Common myeloid progenitor, CD34-positive (primary cell): ENCODE measurements around the gene NTRK3.
A peak's percentile ranks its signal among the peaks of the same experiment; 100 is the strongest.

Experiments
- CTCF ChIA-PET: fragments of 350-600 bp; sonication (Branson Sonifier 250); formaldehyde crosslinking; loops from one replicate; lab custom pipeline; 2021; ENCODE audit warnings: antibody characterized with exemption; lab: Charles Lee
- POLR2A ChIA-PET: fragments of 350-600 bp; sonication (Branson Sonifier 250); formaldehyde crosslinking; loops from one replicate; lab custom pipeline; 2021; ENCODE audit warnings: antibody characterized with exemption; lab: Charles Lee
- DNase-seq, 3 donors: peaks; one replicate each; pipeline versions ENCODE4 v3.0.0 to v3.0.0-alpha.2; 2013
- H3K27ac ChIP-seq, 2 experiments: 1 replicate in 1 of 2; 2 replicates in 1 of 2; pipeline ENCODE4 v1.7.0; 2013; ENCODE audit warnings: inconsistent platforms in 2 of 2, low read length in 2 of 2, mild to moderate bottlenecking in 2 of 2, low read depth in 1 of 2, moderate library complexity in 1 of 2; ENCODE audit not compliant: severe bottlenecking in 2 of 2, insufficient read depth in 1 of 2, poor library complexity in 1 of 2
- H3K27me3 ChIP-seq, 5 experiments: replicated peaks in 2 of 5; 1 replicate in 3 of 5; 2 replicates in 2 of 5; pipeline versions ENCODE4 v1.6.1 to v1.7.0; 2013; ENCODE audit warnings: low read length in 4 of 5, mild to moderate bottlenecking in 2 of 5, moderate library complexity in 2 of 5, inconsistent platforms in 1 of 5; ENCODE audit not compliant: insufficient read depth in 5 of 5, control insufficient read depth in 4 of 5
- H3K36me3 ChIP-seq, 4 experiments: 1 replicate in 2 of 4; 2 replicates in 2 of 4; pipeline versions ENCODE4 v1.6.1 to v1.7.0; 2013; ENCODE audit warnings: low read length in 3 of 4, control low read depth in 1 of 4, mild to moderate bottlenecking in 1 of 4; ENCODE audit not compliant: control insufficient read depth in 4 of 4, insufficient read depth in 4 of 4
- H3K4me1 ChIP-seq, 4 experiments: 1 replicate in 3 of 4; 2 replicates in 1 of 4; pipeline versions ENCODE4 v1.6.1 to v1.7.1; 2013; ENCODE audit warnings: low read length in 3 of 4, mild to moderate bottlenecking in 3 of 4, control low read depth in 1 of 4, inconsistent platforms in 1 of 4, moderate library complexity in 1 of 4; ENCODE audit not compliant: control insufficient read depth in 4 of 4, insufficient read depth in 4 of 4; ENCODE audit errors: control extremely low read depth in 1 of 4
- H3K4me3 ChIP-seq, 7 experiments: 1 replicate in 4 of 7; 2 replicates in 3 of 7; pipeline versions ENCODE4 v1.5.1 to v1.7.0; 2013; ENCODE audit warnings: mild to moderate bottlenecking in 7 of 7, low read length in 6 of 7, moderate library complexity in 6 of 7, inconsistent platforms in 2 of 7, low read depth in 2 of 7, control low read depth in 1 of 7; ENCODE audit not compliant: insufficient read depth in 4 of 7, control insufficient read depth in 1 of 7; ENCODE audit errors: extremely low read depth in 1 of 7
- H3K9me3 ChIP-seq, 5 experiments: 1 replicate in 4 of 5; 2 replicates in 1 of 5; pipeline versions ENCODE4 v1.6.1 to v1.7.1; 2013; ENCODE audit warnings: low read length in 4 of 5, mild to moderate bottlenecking in 2 of 5, inconsistent platforms in 1 of 5, low read depth in 1 of 5, moderate library complexity in 1 of 5; ENCODE audit not compliant: control insufficient read depth in 4 of 5, insufficient read depth in 2 of 5; ENCODE audit errors: control extremely low read depth in 1 of 5
- WGBS: methylation state at CpG from one replicate; pipeline ENCODE4 v1.1.5; 2013; ENCODE audit not compliant: insufficient coverage; 5-methylcytosine and 5-hydroxymethylcytosine counted together

Gene NTRK3

GRCh38 chr15:88178631-88179030 lies 77.9 kb downstream of the NTRK3 start:
- Histone ChIP-seq H3K9me3 (no peaks in the 10 kb centered on the region), H3K4me1 (no peaks in the 10 kb centered on the region), H3K27me3 (peaks cover 0 to 2% (median 0%) of the 10 kb centered on the region in 5 experiments), H3K4me3 (no peak overlapping the region), H3K27ac (no peak overlapping the region), H3K36me3 (no peaks in the 10 kb centered on the region)
- no peak for DNase-seq
- POLR2A ChIA-PET, result no interaction called here
- 64% methylated on average over 2 of the region's 5 CpGs for WGBS
- CTCF ChIA-PET, result no interaction called here

DNA sequence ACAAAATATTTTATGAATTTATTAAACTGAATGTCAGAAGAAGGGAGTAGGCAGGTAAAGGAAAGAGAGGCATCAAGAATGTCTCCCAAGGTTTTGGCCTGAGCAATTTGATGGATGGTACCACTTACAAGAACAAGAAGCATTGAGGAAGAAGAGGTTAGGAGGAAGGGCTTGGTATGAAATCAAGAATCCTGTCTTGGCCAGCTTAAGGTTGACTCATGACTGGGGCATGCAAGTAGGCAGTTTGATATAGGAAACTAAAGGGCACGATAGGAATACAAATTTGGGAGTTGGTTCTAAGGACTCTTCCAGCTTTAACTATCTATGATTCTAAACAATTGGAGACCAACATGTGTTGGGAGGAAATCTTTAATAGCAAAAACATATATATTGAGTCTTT lies 79.1 kb downstream of the NTRK3 start:
- no peak overlapping the region for H3K27ac ChIP-seq
- WGBS, result no CpG with 5 or more reads among the region's 1 CpG
- peaks cover 0 to 2% (median 0%) of the 10 kb centered on the region in 5 experiments for H3K27me3 ChIP-seq
- POLR2A ChIA-PET, result no interaction called here
- H3K4me1 ChIP-seq, result no peaks in the 10 kb centered on the region
- no peak for DNase-seq
- CTCF ChIA-PET, result no interaction called here
- H3K9me3 ChIP-seq, result no peaks in the 10 kb centered on the region
- no peaks in the 10 kb centered on the region for H3K36me3 ChIP-seq
- no peak overlapping the region for H3K4me3 ChIP-seq

GRCh38 chr15:88174571-88174970 lies 82.0 kb downstream of the NTRK3 start:
- H3K27me3 ChIP-seq, result peaks cover 0 to 2% (median 0%) of the 10 kb centered on the region in 5 experiments
- POLR2A ChIA-PET, result no interaction called here
- DNase-seq, result no peak
- H3K4me1 ChIP-seq, result no peaks in the 10 kb centered on the region
- no peaks in the 10 kb centered on the region for H3K36me3 ChIP-seq
- no peaks in the 10 kb centered on the region for H3K9me3 ChIP-seq
- H3K4me3 ChIP-seq, result no peak overlapping the region
- CTCF ChIA-PET, result no interaction called here
- 80% methylated on average over 3 of the region's 4 CpGs for WGBS
- no peak overlapping the region for H3K27ac ChIP-seq

DNA sequence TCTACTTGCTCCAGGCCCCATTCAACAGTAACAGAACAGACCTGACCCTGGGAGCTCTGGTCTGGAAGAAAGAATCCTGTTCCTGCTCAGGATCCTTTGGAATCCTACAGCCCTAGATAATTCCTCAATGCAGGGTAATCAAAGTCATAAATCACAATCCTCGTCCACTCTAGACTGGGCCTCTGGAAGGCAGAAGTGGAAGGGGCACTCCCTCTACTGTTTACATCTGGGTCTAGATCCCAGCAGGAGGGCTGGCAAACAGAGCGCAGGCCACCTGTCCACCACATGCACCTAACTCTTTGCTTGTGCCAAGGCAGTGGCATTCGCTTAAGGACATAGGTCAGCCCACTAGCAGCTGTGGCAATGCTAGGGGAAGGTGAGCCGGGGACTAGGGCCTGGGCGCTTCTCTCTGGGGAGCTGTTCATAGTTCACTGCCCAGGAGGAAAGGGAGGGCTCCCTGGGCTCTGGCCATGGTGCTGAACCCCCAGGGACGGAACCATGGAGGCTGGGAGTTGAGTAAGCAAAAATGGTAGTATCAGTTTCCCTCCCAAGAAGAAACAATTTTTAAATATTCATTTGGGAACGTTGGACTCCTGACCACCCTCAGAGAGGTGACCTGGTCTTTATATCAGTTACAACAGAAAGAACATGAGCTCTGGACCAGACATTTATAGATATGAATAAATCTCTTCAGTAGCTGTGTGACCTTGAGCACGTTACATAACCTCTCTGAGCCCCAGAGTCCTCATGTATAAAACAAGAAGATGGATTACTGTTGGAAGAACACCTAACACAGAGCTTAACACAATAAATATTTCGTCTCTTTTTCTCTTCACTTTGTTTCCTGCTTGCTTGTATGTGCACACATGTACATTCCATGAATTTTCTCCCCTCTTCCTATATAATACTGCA lies 90.2 kb downstream of the NTRK3 start:
- no peaks in the 10 kb centered on the region for H3K36me3 ChIP-seq
- CTCF ChIA-PET, result no interaction called here
- peak in 1 of 3 donors; percentile 2 for DNase-seq
- no peaks in the 10 kb centered on the region for H3K27me3 ChIP-seq
- POLR2A ChIA-PET, result no interaction called here
- no peak overlapping the region for H3K4me3 ChIP-seq
- H3K4me1 ChIP-seq, result no peaks in the 10 kb centered on the region
- H3K9me3 ChIP-seq, result no peaks in the 10 kb centered on the region
- H3K27ac ChIP-seq, result no peak overlapping the region
- WGBS, result 68% methylated on average over 4 of the region's 9 CpGs

- CTCF ChIA-PET, result no interaction called here
- POLR2A ChIA-PET, result no interaction called here
- H3K27me3 ChIP-seq, result no peaks in the 10 kb centered on the region
- no peak for DNase-seq
- no peaks in the 10 kb centered on the region for H3K4me1 ChIP-seq
- no peak overlapping the region for H3K4me3 ChIP-seq
- no peaks in the 10 kb centered on the region for H3K9me3 ChIP-seq
- H3K36me3 ChIP-seq, result no peaks in the 10 kb centered on the region
- no peak overlapping the region for H3K27ac ChIP-seq
- WGBS, result 100% methylated on average over 2 of the region's 2 CpGs
These were observed 94.9 kb downstream of the NTRK3 start for GRCh38 chr15:88161636-88162035.

GRCh38 chr15:88155310-88155709 lies 101.2 kb downstream of the NTRK3 start:
- WGBS, result no CpG with 5 or more reads among the region's 2 CpGs
- CTCF ChIA-PET, result no interaction called here
- DNase-seq, result no peak
- Histone ChIP-seq H3K36me3 (no peaks in the 10 kb centered on the region), H3K4me3 (no peak overlapping the region), H3K27ac (no peak overlapping the region), H3K4me1 (no peaks in the 10 kb centered on the region), H3K27me3 (peaks cover 0 to 6% (median 0%) of the 10 kb centered on the region in 5 experiments), H3K9me3 (no peaks in the 10 kb centered on the region)
- POLR2A ChIA-PET, result no interaction called here

DNA sequence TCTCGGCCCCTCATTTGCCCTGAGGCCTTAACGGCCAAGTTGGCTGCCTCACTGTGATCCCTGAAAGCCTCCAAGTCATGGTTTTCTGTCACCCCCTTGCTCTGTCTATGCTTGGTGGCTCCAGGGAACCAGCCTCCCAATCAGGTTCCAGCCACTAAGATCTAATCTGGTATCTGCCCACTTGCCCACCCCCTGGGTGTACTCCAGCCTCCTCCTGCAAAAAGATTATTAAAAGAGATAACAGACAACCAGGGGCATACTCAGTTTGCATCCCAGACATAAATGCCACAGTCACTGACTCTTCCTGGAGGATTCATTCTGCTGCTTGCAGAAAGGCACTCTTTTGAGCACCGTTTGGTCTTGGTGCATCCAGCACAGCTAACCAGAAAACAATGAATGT lies 103.9 kb downstream of the NTRK3 start:
- H3K27me3 ChIP-seq, result peaks cover 0 to 6% (median 0%) of the 10 kb centered on the region in 5 experiments
- CTCF ChIA-PET, result no interaction called here
- DNase-seq, result no peak
- H3K4me3 ChIP-seq, result no peak overlapping the region
- no peaks in the 10 kb centered on the region for H3K36me3 ChIP-seq
- no peaks in the 10 kb centered on the region for H3K4me1 ChIP-seq
- 72% methylated on average over 3 of the region's 3 CpGs for WGBS
- no peaks in the 10 kb centered on the region for H3K9me3 ChIP-seq
- POLR2A ChIA-PET, result no interaction called here
- H3K27ac ChIP-seq, result no peak overlapping the region
